ENCODE data around the gene RAB36.

- TF ChIP-seq CTCF (IDR thresholded peaks at IDR 0.05) (no peak), POLR2AphosphoS5 (IDR thresholded peaks at IDR 0.05; ENCODE audit: insufficient read depth in 1 of 2, low read depth in 1 of 2) (no peak), POLR2A (IDR thresholded peaks at IDR 0.05) (no peak)
Measured at GRCh38 chr22:23129149-23129548, 16.1 kb upstream of the RAB36 start.
